GM18508 (cell line): ENCODE measurements around the gene MUC5AC.
"Not testable (repeated sequence)": the region's sequence is repeated elsewhere in the genome, so short reads cannot be mapped to it uniquely, and the experiment has no call there.

Experiments used
- ATAC-seq: cut with Tn5 transposase; IDR thresholded peaks from one replicate; pipeline ENCODE4 v1.9.1; 2021; ENCODE audit warnings: moderate number of reproducible peaks; ENCODE audit not compliant: insufficient read depth, unreplicated experiment

MUC5AC gene

GRCh38 chr11:1245717-1246116, 88.0 kb downstream of the MUC5AC start:
- not testable (repeated sequence) for ATAC-seq

GRCh38 chr11:1246301-1246700, 88.5 kb downstream of the MUC5AC start:
- ATAC-seq: not testable (repeated sequence)

- not testable (repeated sequence) for ATAC-seq
Observed at GRCh38 chr11:1247026-1247425, 89.3 kb downstream of the MUC5AC start.

GRCh38 chr11:1248951-1249350, 91.2 kb downstream of the MUC5AC start:
- not testable (repeated sequence) for ATAC-seq

- not testable (repeated sequence) for ATAC-seq
Observed at GRCh38 chr11:1250411-1250810, 92.7 kb downstream of the MUC5AC start.
